ENCODE data around the gene LAMA2.

DNA sequence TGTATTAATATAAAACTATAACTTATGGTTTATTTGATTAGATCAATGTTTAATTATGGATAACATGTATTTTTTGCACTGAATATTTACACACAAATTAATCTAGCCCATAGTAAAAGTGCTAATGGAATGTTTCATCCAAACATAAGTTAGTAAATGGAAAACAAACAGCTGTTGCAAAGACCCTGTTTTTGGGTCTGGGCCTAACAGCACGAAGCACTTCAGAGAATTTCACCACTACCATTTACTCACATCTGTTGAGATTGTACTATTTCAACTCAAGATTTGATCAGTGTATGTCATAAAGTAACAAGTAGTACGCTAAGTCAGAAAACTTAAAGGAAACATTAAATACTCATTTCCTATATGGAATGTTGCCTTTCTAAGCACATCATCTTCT, 359.6 kb downstream of the LAMA2 start:
- TF ChIP-seq, protein P1, sequence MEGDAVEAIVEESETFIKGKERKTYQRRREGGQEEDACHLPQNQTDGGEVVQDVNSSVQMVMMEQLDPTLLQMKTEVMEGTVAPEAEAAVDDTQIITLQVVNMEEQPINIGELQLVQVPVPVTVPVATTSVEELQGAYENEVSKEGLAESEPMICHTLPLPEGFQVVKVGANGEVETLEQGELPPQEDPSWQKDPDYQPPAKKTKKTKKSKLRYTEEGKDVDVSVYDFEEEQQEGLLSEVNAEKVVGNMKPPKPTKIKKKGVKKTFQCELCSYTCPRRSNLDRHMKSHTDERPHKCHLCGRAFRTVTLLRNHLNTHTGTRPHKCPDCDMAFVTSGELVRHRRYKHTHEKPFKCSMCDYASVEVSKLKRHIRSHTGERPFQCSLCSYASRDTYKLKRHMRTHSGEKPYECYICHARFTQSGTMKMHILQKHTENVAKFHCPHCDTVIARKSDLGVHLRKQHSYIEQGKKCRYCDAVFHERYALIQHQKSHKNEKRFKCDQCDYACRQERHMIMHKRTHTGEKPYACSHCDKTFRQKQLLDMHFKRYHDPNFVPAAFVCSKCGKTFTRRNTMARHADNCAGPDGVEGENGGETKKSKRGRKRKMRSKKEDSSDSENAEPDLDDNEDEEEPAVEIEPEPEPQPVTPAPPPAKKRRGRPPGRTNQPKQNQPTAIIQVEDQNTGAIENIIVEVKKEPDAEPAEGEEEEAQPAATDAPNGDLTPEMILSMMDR (IDR thresholded peaks at IDR 0.05; ENCODE audit: low read length): no peak
- TF ChIP-seq EZH2 (IDR thresholded peaks at IDR 0.05; ENCODE audit: borderline replicate concordance, low read length): no peak
